ENCODE results near the gene SUV39H1.
A peak's percentile ranks its signal among the peaks of the same experiment; 100 is the strongest.

- TF ChIP-seq NANOG (IDR thresholded peaks at IDR 0.05; ENCODE audit: insufficient read depth, low read depth, low read length, poor library complexity, severe bottlenecking) = peak; percentile 64
- no peak for TF ChIP-seq SAP30 (IDR thresholded peaks at IDR 0.05; ENCODE audit: insufficient read depth, insufficient replicate concordance, low read length)
- TF ChIP-seq CTCF (IDR thresholded peaks at IDR 0.05; ENCODE audit: control extremely low read depth in 1 of 3, insufficient read depth in 1 of 3, low read depth in 1 of 3, low read length in 3 of 3) = peak in 2 of 3 experiments; percentile 10 to 28; a peak in 2 of 4 replicates
- TF ChIP-seq POLR2A (IDR thresholded peaks at IDR 0.05; ENCODE audit: control extremely low read depth in 1 of 2, low read depth in 2 of 2, low read length in 2 of 2) = no peak
- TF ChIP-seq RFX5 (IDR thresholded peaks at IDR 0.05; ENCODE audit: borderline replicate concordance, low read depth, low read length) = no peak
- TF ChIP-seq EZH2 (IDR thresholded peaks at IDR 0.05; ENCODE audit: low read depth, low read length, severe bottlenecking) = no peak
- TF ChIP-seq TAF1 (IDR thresholded peaks at IDR 0.05; ENCODE audit: low read depth, low read length) = no peak
These were observed 48.2 kb upstream of the SUV39H1 start for GRCh38 chrX:48648336-48648751.
